GM12873 (cell line): ENCODE measurements around the gene NAA35.

ENCODE experiments used
- TF ChIP-seq, protein P1 (sequence below): IDR thresholded peaks from 2 replicates; pipeline ENCODE4 v1.5.1; 2012; ENCODE audit warnings: low read depth, mild to moderate bottlenecking, moderate library complexity, low read length, control low read depth; ENCODE audit not compliant: insufficient read depth; ENCODE audit errors: missing control alignments

The NAA35 gene

DNA sequence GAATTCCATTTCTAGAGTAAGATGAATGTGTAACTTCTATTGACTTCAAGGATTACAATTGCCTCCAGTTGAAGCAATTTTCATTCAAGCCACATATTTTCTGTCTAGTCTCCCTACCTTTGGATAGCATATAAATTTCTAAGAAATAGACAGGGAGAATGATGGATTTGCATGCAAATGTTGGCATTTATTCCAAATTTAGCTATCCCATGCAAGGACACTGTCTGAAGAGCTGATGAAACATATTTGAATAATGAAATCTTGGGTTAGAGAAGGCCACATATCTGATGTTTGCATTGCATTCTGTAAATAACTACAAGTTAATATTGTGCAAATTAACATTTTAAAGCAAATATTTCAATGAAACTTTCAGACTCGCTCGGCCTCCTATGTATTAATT lies 36.0 kb upstream of the NAA35 start:
- TF ChIP-seq, protein P1, sequence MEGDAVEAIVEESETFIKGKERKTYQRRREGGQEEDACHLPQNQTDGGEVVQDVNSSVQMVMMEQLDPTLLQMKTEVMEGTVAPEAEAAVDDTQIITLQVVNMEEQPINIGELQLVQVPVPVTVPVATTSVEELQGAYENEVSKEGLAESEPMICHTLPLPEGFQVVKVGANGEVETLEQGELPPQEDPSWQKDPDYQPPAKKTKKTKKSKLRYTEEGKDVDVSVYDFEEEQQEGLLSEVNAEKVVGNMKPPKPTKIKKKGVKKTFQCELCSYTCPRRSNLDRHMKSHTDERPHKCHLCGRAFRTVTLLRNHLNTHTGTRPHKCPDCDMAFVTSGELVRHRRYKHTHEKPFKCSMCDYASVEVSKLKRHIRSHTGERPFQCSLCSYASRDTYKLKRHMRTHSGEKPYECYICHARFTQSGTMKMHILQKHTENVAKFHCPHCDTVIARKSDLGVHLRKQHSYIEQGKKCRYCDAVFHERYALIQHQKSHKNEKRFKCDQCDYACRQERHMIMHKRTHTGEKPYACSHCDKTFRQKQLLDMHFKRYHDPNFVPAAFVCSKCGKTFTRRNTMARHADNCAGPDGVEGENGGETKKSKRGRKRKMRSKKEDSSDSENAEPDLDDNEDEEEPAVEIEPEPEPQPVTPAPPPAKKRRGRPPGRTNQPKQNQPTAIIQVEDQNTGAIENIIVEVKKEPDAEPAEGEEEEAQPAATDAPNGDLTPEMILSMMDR: no peak

DNA sequence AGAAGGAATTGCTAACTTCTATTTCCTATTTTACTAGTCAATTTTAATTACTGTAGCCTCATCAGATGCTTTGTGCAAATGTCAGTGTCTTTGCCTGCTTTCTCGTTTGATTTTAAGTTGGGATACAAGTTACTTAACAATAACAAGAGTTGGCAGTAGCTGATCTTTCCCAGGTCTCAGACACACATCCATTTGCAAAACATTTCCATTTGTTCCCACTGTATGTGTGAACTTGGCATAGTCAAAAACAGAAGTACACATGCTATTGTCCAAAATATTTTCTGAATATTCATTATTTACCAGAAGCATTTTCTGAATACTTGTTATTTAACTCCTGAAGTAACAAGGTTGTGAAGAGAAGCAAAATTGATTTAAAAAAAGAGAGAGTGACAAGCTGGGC lies 35.0 kb upstream of the NAA35 start:
- TF ChIP-seq, protein P1: no peak

DNA sequence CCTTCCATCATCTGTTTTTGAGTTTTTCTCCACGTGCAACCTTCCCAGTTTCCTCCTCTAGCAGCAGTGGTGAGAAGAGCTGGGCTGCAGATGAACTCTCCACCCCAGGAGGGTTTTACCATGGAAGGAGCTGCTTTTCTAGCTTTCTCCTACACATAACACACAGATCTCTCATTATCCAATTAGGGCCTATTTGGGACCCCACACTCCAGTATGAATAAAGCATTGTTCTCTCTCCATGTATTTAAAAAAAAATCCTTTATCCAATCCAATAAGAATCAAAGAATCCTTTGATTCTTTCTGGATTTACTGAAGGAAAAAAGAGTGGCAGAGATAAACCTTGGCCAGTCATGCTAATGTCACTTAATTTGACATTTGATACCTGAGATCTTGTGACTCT lies 31.6 kb upstream of the NAA35 start:
- TF ChIP-seq, protein P1: no peak

DNA sequence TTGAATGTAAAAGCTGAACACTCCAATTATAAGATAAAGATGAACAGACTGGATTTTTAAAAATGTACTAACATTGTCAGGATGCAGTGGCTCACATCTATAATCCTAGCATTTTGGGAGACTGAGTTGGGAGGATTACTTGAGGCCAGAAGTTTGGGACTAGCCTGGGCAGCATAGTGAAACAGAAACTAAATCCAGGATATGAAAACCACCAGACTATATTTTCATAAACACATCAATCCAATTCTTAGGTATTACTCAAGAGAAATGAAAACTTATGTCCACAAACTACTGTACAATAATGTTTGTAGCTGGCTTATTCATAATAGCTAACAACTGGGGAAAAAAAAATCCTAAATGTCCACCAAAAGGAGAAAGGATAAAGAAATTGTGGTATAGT lies 26.8 kb upstream of the NAA35 start:
- TF ChIP-seq, protein P1: no peak

DNA sequence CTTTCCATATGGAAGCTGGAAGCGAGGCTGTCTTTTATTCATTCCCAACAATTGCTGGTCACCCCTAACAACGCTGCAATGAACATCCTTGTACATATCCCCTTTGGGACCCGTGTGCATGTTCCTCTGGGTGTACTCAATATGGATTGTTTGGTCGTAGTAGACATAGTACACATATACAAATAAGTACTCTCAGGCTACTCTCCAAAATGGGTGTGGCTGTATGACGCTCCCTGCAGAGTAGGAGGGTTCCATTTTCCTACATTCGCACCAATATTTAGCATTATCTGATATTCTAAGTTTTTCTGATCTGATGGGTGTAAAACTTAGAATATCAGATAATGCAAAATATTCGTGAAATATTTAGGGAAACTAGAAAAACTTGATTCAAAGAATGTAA lies 23.2 kb upstream of the NAA35 start:
- TF ChIP-seq, protein P1: no peak

DNA sequence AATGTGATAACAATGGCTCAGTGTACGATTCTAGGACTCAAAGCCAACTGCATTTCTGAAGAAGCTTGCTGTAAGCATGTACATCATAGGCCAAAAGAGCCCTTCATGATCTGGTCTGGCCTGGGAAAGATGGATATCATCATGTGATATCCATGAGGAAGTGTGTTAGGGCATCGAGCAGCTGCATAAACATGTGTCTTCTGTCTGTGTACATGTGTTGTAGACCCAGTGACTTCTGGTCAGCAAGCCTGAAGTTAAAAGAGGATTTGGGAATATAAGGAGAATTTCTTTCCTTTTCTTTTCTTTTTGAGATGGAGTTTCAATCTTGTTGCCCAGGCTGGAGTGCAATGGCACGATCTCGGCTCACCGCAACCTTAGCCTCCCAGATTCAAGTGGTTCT lies 15.5 kb upstream of the NAA35 start:
- TF ChIP-seq, protein P1: no peak

DNA sequence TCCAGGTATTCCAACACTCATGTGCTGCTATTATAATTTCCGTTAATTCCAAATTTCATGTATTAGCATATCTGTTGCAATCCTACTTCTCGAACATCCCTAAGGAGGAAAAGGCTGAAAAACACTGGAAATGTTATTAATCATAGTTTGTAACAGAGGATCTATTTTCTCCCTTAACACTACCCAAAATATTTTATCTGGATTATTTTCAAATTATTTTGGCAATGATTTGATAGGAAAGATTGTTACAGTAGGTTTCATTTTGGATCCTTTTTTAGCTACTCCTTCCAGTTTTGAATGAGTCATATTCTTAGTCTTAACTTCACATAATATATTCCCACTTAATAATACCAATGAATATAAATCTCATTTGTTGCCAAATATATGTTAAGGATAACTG lies 13.9 kb upstream of the NAA35 start:
- TF ChIP-seq, protein P1: no peak
